Parathyroid adenoma (tissue), 2 donors: Measurements from ENCODE around the gene CTSD.

Experiments used
- H2AFZ ChIP-seq: fragments of 300-600 bp; sonication (generic); one replicate; pipeline ENCODE4 v1.7.0; 2017; ENCODE audit warnings: antibody characterized with exemption, mild to moderate bottlenecking
- H3K27ac ChIP-seq: fragments of 300-600 bp; sonication (generic); one replicate; pipeline ENCODE4 v1.7.0; 2017
- H3K27me3 ChIP-seq: fragments of 300-600 bp; sonication (generic); one replicate; pipeline ENCODE4 v1.7.0; 2017; ENCODE audit warnings: low read length; ENCODE audit not compliant: control insufficient read depth, insufficient read depth
- H3K36me3 ChIP-seq: fragments of 300-600 bp; sonication (generic); one replicate; pipeline ENCODE4 v1.7.0; 2017; ENCODE audit warnings: low read length; ENCODE audit not compliant: control insufficient read depth, insufficient read depth
- H3K4me1 ChIP-seq: fragments of 300-600 bp; sonication (generic); one replicate; pipeline ENCODE4 v1.7.0; 2017; ENCODE audit warnings: control low read depth
- H3K4me2 ChIP-seq: fragments of 300-600 bp; sonication (generic); one replicate; pipeline ENCODE4 v1.7.0; 2017; ENCODE audit warnings: low read length
- H3K4me3 ChIP-seq: fragments of 300-600 bp; sonication (generic); one replicate; pipeline ENCODE4 v1.7.0; 2017; ENCODE audit warnings: low read depth, low read length
- H3K79me2 ChIP-seq: fragments of 300-600 bp; sonication (generic); one replicate; pipeline ENCODE4 v1.7.0; 2017; ENCODE audit warnings: control low read depth
- H3K9ac ChIP-seq: fragments of 300-600 bp; sonication (generic); one replicate; pipeline ENCODE4 v1.7.0; 2017; ENCODE audit warnings: mild to moderate bottlenecking
- H3K9me3 ChIP-seq: fragments of 300-600 bp; sonication (generic); one replicate; pipeline ENCODE4 v1.7.0; 2017; ENCODE audit warnings: low read length; ENCODE audit not compliant: control insufficient read depth
- TF ChIP-seq, protein P1 (sequence below): fragments of 300-600 bp; sonication (generic); IDR thresholded peaks from one replicate; pipeline ENCODE4 v1.7.0; 2017; ENCODE audit warnings: antibody characterized with exemption, mild to moderate bottlenecking
- donor health status: primary hyperparathyroidism.

CTSD gene

DNA sequence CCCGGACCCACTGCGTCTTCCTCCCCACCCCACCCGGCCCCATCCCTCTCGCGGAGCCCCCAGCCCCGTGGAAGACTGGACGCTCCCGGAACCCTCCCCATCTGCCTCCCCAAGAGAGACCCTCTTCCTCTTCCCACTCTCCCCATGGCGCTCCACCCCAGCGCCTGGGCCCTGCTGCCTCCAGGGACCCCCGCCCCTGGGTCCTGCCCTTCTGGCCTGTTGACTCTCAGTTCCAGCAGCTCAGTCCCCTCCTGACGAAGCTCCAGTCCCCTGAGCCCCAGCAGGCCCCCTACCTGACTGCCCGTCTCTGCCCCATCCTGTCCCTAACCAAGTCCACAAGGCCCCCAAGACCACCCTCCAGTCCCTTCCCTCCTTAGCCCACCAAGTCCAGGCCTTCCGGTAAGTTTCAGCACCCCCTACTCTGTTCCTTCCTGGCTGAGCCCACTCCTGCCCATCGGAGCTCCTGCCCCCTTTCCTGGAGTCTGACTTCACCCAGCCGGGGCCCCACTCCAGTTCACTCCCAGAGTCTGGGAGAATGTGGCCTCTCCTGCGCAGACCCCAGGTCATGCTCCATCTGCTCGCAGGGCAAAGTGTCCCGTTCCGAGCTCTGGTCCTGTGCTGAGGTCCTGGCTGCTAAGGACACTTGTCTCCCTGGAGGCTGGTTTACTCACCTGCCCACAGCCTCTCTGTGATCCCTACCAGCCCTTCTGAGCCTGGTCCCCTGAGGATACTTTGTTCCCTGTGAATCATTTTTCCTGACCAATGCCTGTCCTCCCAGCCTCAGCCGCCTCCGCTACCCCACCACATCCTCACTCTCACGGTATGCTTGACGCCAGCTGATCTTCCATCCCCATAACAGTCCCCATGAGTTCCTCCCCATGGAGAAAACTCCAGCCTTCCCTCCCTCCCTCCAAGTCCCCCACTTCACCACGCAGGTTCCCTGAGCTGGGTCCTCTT is 14.1 kb downstream of the CTSD start:
- Histone ChIP-seq H3K36me3 (no peaks in the 10 kb centered on the region), H3K4me2 (no peak overlapping the region), H3K9ac (no peak overlapping the region), H2AFZ (no peak overlapping the region), H3K9me3 (no peaks in the 10 kb centered on the region), H3K79me2 (no peaks in the 10 kb centered on the region), H3K4me1 (no peaks in the 10 kb centered on the region), H3K27ac (no peak overlapping the region), H3K27me3 (no peaks in the 10 kb centered on the region), H3K4me3 (no peak overlapping the region)
- TF ChIP-seq, protein P1, sequence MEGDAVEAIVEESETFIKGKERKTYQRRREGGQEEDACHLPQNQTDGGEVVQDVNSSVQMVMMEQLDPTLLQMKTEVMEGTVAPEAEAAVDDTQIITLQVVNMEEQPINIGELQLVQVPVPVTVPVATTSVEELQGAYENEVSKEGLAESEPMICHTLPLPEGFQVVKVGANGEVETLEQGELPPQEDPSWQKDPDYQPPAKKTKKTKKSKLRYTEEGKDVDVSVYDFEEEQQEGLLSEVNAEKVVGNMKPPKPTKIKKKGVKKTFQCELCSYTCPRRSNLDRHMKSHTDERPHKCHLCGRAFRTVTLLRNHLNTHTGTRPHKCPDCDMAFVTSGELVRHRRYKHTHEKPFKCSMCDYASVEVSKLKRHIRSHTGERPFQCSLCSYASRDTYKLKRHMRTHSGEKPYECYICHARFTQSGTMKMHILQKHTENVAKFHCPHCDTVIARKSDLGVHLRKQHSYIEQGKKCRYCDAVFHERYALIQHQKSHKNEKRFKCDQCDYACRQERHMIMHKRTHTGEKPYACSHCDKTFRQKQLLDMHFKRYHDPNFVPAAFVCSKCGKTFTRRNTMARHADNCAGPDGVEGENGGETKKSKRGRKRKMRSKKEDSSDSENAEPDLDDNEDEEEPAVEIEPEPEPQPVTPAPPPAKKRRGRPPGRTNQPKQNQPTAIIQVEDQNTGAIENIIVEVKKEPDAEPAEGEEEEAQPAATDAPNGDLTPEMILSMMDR, result no peak

DNA sequence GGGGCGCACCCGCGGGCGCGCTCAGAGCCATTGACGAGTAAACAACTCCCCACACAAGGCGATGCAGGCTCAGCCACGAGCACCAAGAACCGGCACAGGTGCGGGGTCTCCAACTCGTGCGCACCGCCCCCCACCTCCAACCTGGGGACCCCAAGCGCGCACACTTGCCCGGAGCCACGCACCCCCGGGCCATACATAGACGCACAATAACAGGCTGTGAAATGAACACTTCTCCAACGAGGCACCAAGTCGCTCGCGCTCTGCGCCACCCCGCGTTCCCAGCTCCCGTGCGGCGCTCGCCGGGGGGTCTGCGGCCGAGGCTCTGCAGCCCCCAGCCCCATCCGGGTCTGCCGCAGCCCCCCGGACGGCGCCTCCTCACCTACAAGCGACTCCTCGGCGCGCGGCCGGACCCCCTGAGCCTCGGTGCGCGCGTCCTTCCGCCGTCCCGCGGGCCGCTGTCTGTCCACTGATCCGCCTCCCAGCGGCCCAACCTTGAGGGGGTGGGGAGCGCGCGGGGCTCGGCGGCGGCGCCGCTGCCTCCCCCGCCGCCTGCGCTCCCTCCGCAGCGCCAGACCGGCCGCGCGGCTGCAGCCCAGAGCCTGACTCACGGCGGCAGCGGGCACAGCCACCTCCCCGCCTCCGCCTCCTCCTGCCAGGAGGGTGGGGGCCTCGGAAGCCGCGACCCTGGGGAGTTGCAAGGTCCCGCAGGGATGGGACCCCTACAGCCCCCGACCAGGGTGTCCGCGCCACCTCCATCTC is 14.9 kb downstream of the CTSD start:
- peaks cover 2% of the 10 kb centered on the region for H3K4me1 ChIP-seq
- no peak overlapping the region for H2AFZ ChIP-seq
- H3K79me2 ChIP-seq, result no peaks in the 10 kb centered on the region
- no peaks in the 10 kb centered on the region for H3K9me3 ChIP-seq
- no peaks in the 10 kb centered on the region for H3K36me3 ChIP-seq
- no peak overlapping the region for H3K27ac ChIP-seq
- H3K9ac ChIP-seq, result no peak overlapping the region
- TF ChIP-seq, protein P1, result no peak
- no peak overlapping the region for H3K4me2 ChIP-seq
- no peak overlapping the region for H3K4me3 ChIP-seq
- H3K27me3 ChIP-seq, result no peaks in the 10 kb centered on the region

DNA sequence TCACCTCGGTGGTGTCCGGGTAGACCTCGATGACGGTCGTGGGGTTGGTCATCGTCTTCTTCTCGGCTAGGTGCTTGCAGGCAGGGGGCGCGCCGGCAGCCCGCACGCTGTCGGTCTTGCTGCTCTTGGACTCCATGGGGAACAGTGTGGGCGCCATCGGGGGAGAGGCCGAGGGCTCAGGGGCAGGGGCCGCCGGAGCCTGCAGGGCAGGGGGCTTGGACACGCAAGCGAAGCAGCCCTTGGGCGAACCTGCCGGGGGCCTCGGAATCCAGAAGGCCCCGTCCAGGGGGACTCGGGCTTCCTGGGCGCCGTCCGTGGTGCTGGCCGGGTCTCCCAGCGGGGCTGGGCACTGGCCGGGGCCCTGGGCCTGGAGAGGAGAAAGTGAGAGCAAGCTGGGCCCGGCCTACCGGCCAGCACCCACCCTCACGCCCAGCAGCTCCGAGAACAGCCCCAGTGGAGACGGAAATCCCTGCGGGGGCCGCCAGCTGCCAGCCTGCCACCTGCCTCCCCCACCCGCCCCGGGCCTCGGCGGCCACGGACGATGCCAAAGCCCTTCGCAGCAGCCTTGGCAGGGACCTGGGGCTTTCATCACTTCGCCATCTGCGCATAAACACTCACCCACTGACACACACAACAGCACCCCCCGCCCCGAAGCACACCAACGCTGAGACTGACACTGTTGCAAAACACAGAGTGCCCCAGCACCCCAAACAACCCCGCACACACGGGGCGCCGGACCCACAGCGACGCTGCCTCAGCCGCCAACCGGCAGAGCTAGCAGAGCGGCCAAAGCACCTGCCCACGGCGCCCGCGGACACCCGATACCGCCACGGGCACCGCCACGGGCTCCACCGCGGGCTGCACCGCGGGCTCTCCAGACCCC is 15.7 kb downstream of the CTSD start:
- Histone ChIP-seq H3K4me2 (no peak overlapping the region), H2AFZ (no peak overlapping the region), H3K79me2 (no peaks in the 10 kb centered on the region), H3K27ac (no peak overlapping the region), H3K9ac (no peak overlapping the region), H3K4me1 (peaks cover 2% of the 10 kb centered on the region), H3K27me3 (no peaks in the 10 kb centered on the region), H3K9me3 (no peaks in the 10 kb centered on the region), H3K36me3 (no peaks in the 10 kb centered on the region), H3K4me3 (no peak overlapping the region)
- TF ChIP-seq, protein P1, result no peak

DNA sequence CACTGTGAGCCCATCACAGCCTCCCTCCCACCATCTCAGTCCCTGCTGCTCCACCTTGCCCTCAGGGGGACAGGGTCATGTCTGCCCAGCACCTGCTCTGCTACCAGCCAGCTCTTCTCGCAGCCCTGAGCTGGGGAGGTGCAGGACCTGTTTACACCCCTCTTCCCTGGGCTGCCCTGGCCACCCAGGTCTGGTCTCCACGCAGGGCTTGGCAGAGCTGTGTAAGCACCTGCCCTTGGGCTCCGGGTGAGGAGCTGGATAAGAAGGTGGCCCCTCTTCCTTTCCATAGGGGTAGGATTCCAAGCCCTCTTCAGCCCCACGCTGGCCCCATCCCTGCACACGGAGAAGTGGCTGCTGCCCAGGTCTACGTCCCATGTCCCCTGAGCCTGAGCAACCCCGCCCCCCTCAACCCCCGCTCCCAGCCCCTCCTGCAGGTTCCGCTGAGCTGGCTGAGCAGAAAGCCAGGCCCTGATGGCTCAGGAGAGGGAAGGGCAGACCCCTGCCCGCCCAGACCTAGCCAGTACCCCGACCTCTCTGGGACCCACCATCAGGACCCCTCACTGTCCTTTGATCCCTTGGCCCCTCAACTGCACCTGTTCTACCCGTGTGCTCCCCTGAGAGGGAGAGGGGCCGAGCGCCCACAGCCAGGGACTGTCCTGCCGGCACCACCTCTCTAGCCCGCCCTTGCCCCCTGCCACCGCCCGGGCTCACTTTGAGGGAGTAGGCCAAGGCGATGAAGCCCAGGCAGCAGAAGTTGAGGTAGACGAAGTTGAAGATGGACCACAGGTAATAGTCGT is 16.6 kb downstream of the CTSD start:
- H3K79me2 ChIP-seq, result no peaks in the 10 kb centered on the region
- TF ChIP-seq, protein P1, result no peak
- no peaks in the 10 kb centered on the region for H3K36me3 ChIP-seq
- H3K4me1 ChIP-seq, result peaks cover 2% of the 10 kb centered on the region
- no peak overlapping the region for H2AFZ ChIP-seq
- H3K9ac ChIP-seq, result no peak overlapping the region
- H3K27me3 ChIP-seq, result no peaks in the 10 kb centered on the region
- H3K27ac ChIP-seq, result no peak overlapping the region
- H3K9me3 ChIP-seq, result no peaks in the 10 kb centered on the region
- H3K4me2 ChIP-seq, result no peak overlapping the region
- H3K4me3 ChIP-seq, result no peak overlapping the region
